ENCODE results near the gene KCNMA1.

- no peak for TF ChIP-seq CTCF (IDR thresholded peaks at IDR 0.05 in 8 of 11, conservative IDR thresholded peaks at IDR 0.05 in 3 of 11)
- no peak for TF ChIP-seq POLR2A (IDR thresholded peaks at IDR 0.05)
- TF ChIP-seq POLR2AphosphoS5 (IDR thresholded peaks at IDR 0.05) = no peak
Observed at GRCh38 chr10:77281719-77282118, 355.9 kb downstream of the KCNMA1 start.
